CD14-positive monocyte (primary cell): ENCODE results near the gene GNAS. TPM values are rescaled to one million over a fixed set of nuclear protein-coding genes. Genes with fewer than 3 reads are reported as not detected.

Experiments used
- DNase-seq, 3 donors: peaks; one replicate each; pipeline ENCODE4 v3.0.0-alpha.2; 2011 to 2022
- H2AFZ ChIP-seq: 2 replicates; pipeline ENCODE4 v1.6.0; 2012; ENCODE audit warnings: mild to moderate bottlenecking, low read depth, low read length, inconsistent platforms; ENCODE audit not compliant: insufficient read depth, poor library complexity, severe bottlenecking
- H3K27ac ChIP-seq, 2 donors: 1 replicate in 1 of 2; 2 replicates in 1 of 2; pipeline ENCODE4 v1.5.1; 2012 to 2013; ENCODE audit warnings: low read length in 2 of 2, control low read depth in 1 of 2, inconsistent platforms in 1 of 2, low read depth in 1 of 2, mild to moderate bottlenecking in 1 of 2
- H3K27me3 ChIP-seq, 2 donors: one replicate each; pipeline versions ENCODE4 v1.6.0 to v1.6.1; 2011 to 2013; ENCODE audit warnings: low read length in 2 of 2; ENCODE audit not compliant: control insufficient read depth in 2 of 2, insufficient read depth in 2 of 2
- H3K36me3 ChIP-seq, 2 donors: replicated peaks in 1 of 2; 1 replicate in 1 of 2; 2 replicates in 1 of 2; pipeline versions ENCODE4 v1.5.1 to v1.6.1; 2012 to 2013; ENCODE audit warnings: low read length in 2 of 2, control low read depth in 1 of 2, inconsistent platforms in 1 of 2, mild to moderate bottlenecking in 1 of 2; ENCODE audit not compliant: insufficient read depth in 2 of 2, control insufficient read depth in 1 of 2
- H3K4me1 ChIP-seq, 2 donors: 1 replicate in 1 of 2; 2 replicates in 1 of 2; pipeline versions ENCODE4 v1.5.1 to v1.6.1; 2012 to 2013; ENCODE audit warnings: low read length in 2 of 2, control low read depth in 1 of 2, inconsistent platforms in 1 of 2, mild to moderate bottlenecking in 1 of 2, moderate library complexity in 1 of 2; ENCODE audit not compliant: insufficient read depth in 2 of 2, control insufficient read depth in 1 of 2
- H3K4me2 ChIP-seq: replicated peaks from 2 replicates; pipeline ENCODE3; 2012; ENCODE audit warnings: low read length, moderate library complexity, mild to moderate bottlenecking; ENCODE audit not compliant: poor library complexity, severe bottlenecking; ENCODE audit errors: extremely low read depth
- H3K4me3 ChIP-seq, 3 experiments: fragments of 200-600 bp in 1 of 3; sonication (generic) in 1 of 3; replicated peaks in 1 of 3; 1 replicate in 2 of 3; 2 replicates in 1 of 3; pipeline ENCODE4 v1.5.1; 2011 to 2013; ENCODE audit warnings: low read length in 3 of 3, mild to moderate bottlenecking in 3 of 3, control low read depth in 2 of 3, low read depth in 2 of 3, inconsistent platforms in 1 of 3, moderate library complexity in 1 of 3
- H3K79me2 ChIP-seq: 2 replicates; pipeline ENCODE4 v1.6.0; 2012; ENCODE audit warnings: mild to moderate bottlenecking, control low read depth, inconsistent platforms, low read length, moderate library complexity; ENCODE audit not compliant: insufficient read depth
- H3K9ac ChIP-seq: 2 replicates; pipeline ENCODE4 v1.6.0; 2017; ENCODE audit warnings: low read length, mild to moderate bottlenecking; ENCODE audit not compliant: insufficient read depth, poor library complexity, severe bottlenecking
- H3K9me3 ChIP-seq, 2 donors: replicated peaks in 1 of 2; 1 replicate in 1 of 2; 2 replicates in 1 of 2; pipeline versions ENCODE4 v1.5.1 to v1.6.1; 2012 to 2013; ENCODE audit warnings: low read length in 2 of 2, control low read depth in 1 of 2; ENCODE audit not compliant: control insufficient read depth in 1 of 2, insufficient read depth in 1 of 2
- H4K20me1 ChIP-seq: 2 replicates; pipeline ENCODE4 v1.6.0; 2012; ENCODE audit warnings: mild to moderate bottlenecking, low read length, control low read depth, moderate library complexity; ENCODE audit not compliant: insufficient read depth
- H3K27ac Mint-ChIP-seq, 7 donors: one replicate each; pipeline ENCODE4 v1.8.0; 2020; ENCODE audit warnings: mild to moderate bottlenecking in 7 of 7, mixed read lengths in 7 of 7, moderate library complexity in 6 of 7, inconsistent platforms in 2 of 7
- H3K27me3 Mint-ChIP-seq, 3 donors: one replicate each; pipeline ENCODE4 v1.8.0; 2021 to 2022; ENCODE audit warnings: low read depth in 3 of 3, mild to moderate bottlenecking in 3 of 3, mixed read lengths in 3 of 3, moderate library complexity in 3 of 3, inconsistent platforms in 1 of 3
- H3K36me3 Mint-ChIP-seq, 2 donors: one replicate each; pipeline ENCODE4 v1.8.0; 2020; ENCODE audit warnings: mixed read lengths in 2 of 2, inconsistent platforms in 1 of 2, mild to moderate bottlenecking in 1 of 2
- H3K4me1 Mint-ChIP-seq: one replicate; pipeline ENCODE4 v1.8.0; 2020; ENCODE audit warnings: mild to moderate bottlenecking, mixed read lengths
- H3K4me3 Mint-ChIP-seq, 2 donors: one replicate each; pipeline ENCODE4 v1.8.0; 2020; ENCODE audit warnings: mild to moderate bottlenecking in 2 of 2, mixed read lengths in 2 of 2, moderate library complexity in 1 of 2
- H3K9me3 Mint-ChIP-seq, 7 donors: one replicate each; pipeline ENCODE4 v1.8.0; 2020 to 2022; ENCODE audit warnings: mixed read lengths in 7 of 7, mild to moderate bottlenecking in 6 of 7, moderate library complexity in 6 of 7, inconsistent platforms in 2 of 7
- WGBS: methylation state at CpG from one replicate; pipeline ENCODE4 v1.1.5; 2013; ENCODE audit warnings: missing lambda C conversion rate; ENCODE audit not compliant: insufficient coverage; 5-methylcytosine and 5-hydroxymethylcytosine counted together
- intact Hi-C, 2 donors: fragments of 100-400 bp; cut with micrococcal nuclease; formaldehyde crosslinking; loops; one replicate each; pipeline versions ENCODE4 v1.15.0 to v1.15.1; 2023
- polyA plus RNA-seq, 3 donors: library from polyadenylated mRNA; depleted of rRNA in 1 of 3; unstranded in 2 of 3; stranded (reverse) in 1 of 3; fragments of 300-500 nt in 2 of 3; fragments of >200 nt in 1 of 3; fragmentation: Illumina TruSeq in 2 of 3; gene quantifications; 1 replicate in 2 of 3; 2 replicates in 1 of 3; pipeline ENCODE4 v1.2.3, GENCODE V29; 2012 to 2021
- TF ChIP-seq, protein P1 (sequence below): fragments of 200-600 bp; IDR thresholded peaks from one replicate; pipeline ENCODE4 v1.8.0; 2022; ENCODE audit warnings: antibody characterized with exemption, mild to moderate bottlenecking

The GNAS gene
- polyA plus RNA-seq, 3 donors, result 109 to 1,105 (median 124) TPM

DNA sequence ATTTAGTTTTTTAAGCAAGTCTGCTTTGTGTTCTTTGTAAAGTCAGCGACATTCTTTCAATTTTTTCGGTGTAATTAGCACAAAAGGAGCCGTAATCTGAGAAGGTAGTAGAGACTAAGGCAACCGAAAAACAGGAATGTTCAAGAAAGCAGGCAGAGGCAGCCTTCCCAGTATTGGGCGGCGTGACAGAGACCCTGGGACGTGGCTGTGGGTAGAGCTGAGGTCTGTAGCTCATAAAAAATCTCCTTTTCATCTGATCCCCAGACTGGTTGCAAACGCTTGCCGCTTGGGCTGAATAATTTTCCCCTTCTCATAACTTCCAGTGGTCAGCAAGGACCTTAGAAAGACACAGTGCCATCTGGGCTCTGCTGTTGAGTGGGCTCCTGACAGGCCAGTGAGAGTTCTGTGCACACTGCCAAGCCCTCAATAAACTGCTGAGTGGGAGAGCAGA is 30.8 kb downstream of the GNAS start:
- Histone ChIP-seq H3K4me1 (peaks cover 4% of the 10 kb centered on the region in 2 donors), H3K9ac (no peak overlapping the region), H3K36me3 (no peaks in the 10 kb centered on the region), H3K9me3 (no peaks in the 10 kb centered on the region), H4K20me1 (no peaks in the 10 kb centered on the region), H3K4me3 (no peak overlapping the region), H2AFZ (no peak overlapping the region), H3K27ac (no peak overlapping the region), H3K4me2 (no peak overlapping the region), H3K27me3 (peaks cover 0 to 3% of the 10 kb centered on the region in 2 donors), H3K79me2 (no peaks in the 10 kb centered on the region)
- no peak overlapping the region for H3K4me3 Mint-ChIP-seq
- no peaks in the 10 kb centered on the region for H3K36me3 Mint-ChIP-seq
- H3K27me3 Mint-ChIP-seq, result peaks cover 3 to 10% (median 3%) of the 10 kb centered on the region in 3 donors
- peaks cover 7% of the 10 kb centered on the region for H3K4me1 Mint-ChIP-seq
- 100% methylated on average over 5 of the region's 9 CpGs for WGBS
- H3K9me3 Mint-ChIP-seq, result no peaks in the 10 kb centered on the region
- DNase-seq, result no peak
- intact Hi-C loops, result loop anchor here in 1 of 2 donors (10.0 kb wide), 1 partner anchor 122 kb away; the partner anchor contains the start of gene CTSZ
- no peak overlapping the region for H3K27ac Mint-ChIP-seq
- TF ChIP-seq, protein P1, sequence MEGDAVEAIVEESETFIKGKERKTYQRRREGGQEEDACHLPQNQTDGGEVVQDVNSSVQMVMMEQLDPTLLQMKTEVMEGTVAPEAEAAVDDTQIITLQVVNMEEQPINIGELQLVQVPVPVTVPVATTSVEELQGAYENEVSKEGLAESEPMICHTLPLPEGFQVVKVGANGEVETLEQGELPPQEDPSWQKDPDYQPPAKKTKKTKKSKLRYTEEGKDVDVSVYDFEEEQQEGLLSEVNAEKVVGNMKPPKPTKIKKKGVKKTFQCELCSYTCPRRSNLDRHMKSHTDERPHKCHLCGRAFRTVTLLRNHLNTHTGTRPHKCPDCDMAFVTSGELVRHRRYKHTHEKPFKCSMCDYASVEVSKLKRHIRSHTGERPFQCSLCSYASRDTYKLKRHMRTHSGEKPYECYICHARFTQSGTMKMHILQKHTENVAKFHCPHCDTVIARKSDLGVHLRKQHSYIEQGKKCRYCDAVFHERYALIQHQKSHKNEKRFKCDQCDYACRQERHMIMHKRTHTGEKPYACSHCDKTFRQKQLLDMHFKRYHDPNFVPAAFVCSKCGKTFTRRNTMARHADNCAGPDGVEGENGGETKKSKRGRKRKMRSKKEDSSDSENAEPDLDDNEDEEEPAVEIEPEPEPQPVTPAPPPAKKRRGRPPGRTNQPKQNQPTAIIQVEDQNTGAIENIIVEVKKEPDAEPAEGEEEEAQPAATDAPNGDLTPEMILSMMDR, result no peak

DNA sequence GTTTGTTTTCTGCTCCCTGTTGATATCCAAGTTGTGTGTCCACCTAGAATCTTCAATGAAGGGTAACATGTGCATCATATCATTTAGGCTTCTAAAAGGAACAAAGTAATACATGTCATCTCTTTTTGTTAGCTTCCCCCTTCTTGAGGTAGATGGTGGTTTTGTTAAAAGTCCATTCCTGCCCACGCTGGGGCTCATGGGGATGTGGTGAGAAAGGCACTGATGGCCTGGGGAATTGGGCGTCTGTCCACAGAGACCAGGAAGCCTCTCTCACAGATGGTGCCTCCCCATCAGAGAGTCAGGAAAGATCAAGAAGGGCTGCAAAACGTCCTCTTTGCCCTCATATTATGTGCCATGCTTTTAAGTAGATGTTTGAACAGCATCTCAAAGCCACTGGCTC is 32.5 kb downstream of the GNAS start:
- Mint-ChIP-seq H3K4me1 (peaks cover 8% of the 10 kb centered on the region), H3K27me3 (peaks cover 3 to 10% (median 3%) of the 10 kb centered on the region in 3 donors), H3K27ac (peak overlapping the region in 1 of 7 donors; percentile 24), H3K36me3 (no peaks in the 10 kb centered on the region), H3K9me3 (no peaks in the 10 kb centered on the region), H3K4me3 (no peak overlapping the region)
- Histone ChIP-seq H3K27me3 (peaks cover 0 to 3% of the 10 kb centered on the region in 2 donors), H3K4me3 (no peak overlapping the region), H3K4me2 (no peak overlapping the region), H3K36me3 (no peaks in the 10 kb centered on the region), H3K27ac (no peak overlapping the region), H2AFZ (no peak overlapping the region), H4K20me1 (no peaks in the 10 kb centered on the region), H3K4me1 (peaks cover 6 to 8% of the 10 kb centered on the region in 2 donors), H3K79me2 (peaks cover 2% of the 10 kb centered on the region), H3K9me3 (no peaks in the 10 kb centered on the region), H3K9ac (no peak overlapping the region)
- TF ChIP-seq, protein P1, result no peak
- no peak for DNase-seq
- WGBS, result 0% methylated on average over 2 of the region's 3 CpGs
- intact Hi-C loops, result loop anchor here in 1 of 2 donors (10.0 kb wide), 1 partner anchor 120 kb away; the partner anchor contains the start of gene CTSZ
